Measurements from ENCODE around the gene CD48. TPM values are rescaled to one million over a fixed set of nuclear protein-coding genes. Genes with fewer than 3 reads are reported as not detected.
A peak's percentile ranks its signal among the peaks of the same experiment; 100 is the strongest.
"Not testable (repeated sequence)": the region's sequence is repeated elsewhere in the genome, so short reads cannot be mapped to it uniquely, and the experiment has no call there.

The CD48 gene
- polyA plus RNA-seq, 1 donor from 2014 or later: 129 TPM

- peak overlapping the region in 2 of 3 donors; percentile 41 for H3K27ac Mint-ChIP-seq
- H3K9me3 Mint-ChIP-seq: peaks cover 0 to 2% (median 2%) of the 10 kb centered on the region in 3 donors
- H3K36me3 Mint-ChIP-seq: no peaks in the 10 kb centered on the region
- H3K4me1 Mint-ChIP-seq: peaks cover 27 to 34% (median 29%) of the 10 kb centered on the region in 3 donors
- H3K4me3 Mint-ChIP-seq: peak overlapping the region in 2 of 4 donors; percentile 25 to 82
- H3K27me3 Mint-ChIP-seq: no peaks in the 10 kb centered on the region
These were observed 20.4 kb upstream of the CD48 start for GRCh38 chr1:160731990-160732389.

- Mint-ChIP-seq H3K27ac (peak overlapping the region in 1 of 3 donors; percentile 41), H3K4me1 (peaks cover 27 to 34% (median 29%) of the 10 kb centered on the region in 3 donors)
- not testable (repeated sequence) for H3K36me3 Mint-ChIP-seq
These were observed 19.9 kb upstream of the CD48 start for GRCh38 chr1:160731564-160731963.

GRCh38 chr1:160727316-160727640 is 15.7 kb upstream of the CD48 start:
- H3K9me3 Mint-ChIP-seq: peaks cover 0 to 2% (median 0%) of the 10 kb centered on the region in 3 donors
- H3K4me1 Mint-ChIP-seq: peaks cover 6 to 9% (median 7%) of the 10 kb centered on the region in 3 donors
- no peaks in the 10 kb centered on the region for H3K36me3 Mint-ChIP-seq
- H3K27ac Mint-ChIP-seq: no peak overlapping the region
- H3K4me3 Mint-ChIP-seq: no peak overlapping the region
- no peaks in the 10 kb centered on the region for H3K27me3 Mint-ChIP-seq

More at GRCh38 chr1:160731564-160731963, 19.9 kb upstream of the CD48 start:
- peak overlapping the region in 2 of 4 donors; percentile 25 to 82 for H3K4me3 Mint-ChIP-seq
- not testable (repeated sequence) for H3K9me3 Mint-ChIP-seq, H3K27me3 Mint-ChIP-seq

DNA sequence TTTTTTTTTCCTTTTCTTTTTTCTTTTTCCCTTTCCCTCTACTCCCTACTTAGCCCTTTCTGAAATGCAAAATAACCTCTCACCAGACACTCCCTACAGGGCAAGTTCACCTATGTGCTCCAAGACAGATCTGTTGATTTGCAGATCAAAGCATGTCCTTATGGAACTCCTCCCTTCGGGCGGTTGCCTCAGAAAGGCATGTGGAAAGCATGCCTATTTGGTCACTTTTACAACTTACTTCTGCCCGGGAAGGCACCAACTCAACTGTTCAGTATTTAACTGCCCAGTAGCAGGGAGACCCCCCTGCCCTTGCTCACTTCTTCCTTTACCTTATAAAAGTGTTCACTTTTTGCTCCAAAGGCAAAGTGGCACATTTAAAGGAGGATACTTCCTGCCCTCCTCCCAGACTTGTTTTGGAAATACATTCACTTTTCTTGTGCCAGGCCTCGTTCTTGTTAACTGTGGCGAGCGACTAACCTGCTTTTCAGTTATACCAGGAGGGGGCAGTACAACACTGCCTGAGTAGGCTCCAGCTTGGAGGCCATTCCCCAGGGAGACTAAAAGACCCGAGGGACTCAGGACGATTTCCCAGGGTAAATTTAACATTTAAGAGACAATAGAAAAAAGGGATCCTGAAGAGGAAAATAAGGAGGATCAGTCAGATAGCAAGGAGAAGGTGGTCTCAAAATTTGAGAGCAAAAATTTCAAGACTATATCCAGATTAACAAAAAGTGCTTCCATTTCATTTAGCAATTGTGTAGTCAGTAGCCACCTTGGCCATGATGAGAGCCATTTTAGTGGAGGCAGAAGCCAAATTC is 15.1 kb upstream of the CD48 start:
- H3K36me3 Mint-ChIP-seq: no peaks in the 10 kb centered on the region
- H3K27me3 Mint-ChIP-seq: no peaks in the 10 kb centered on the region
- H3K4me3 Mint-ChIP-seq: no peak overlapping the region
- H3K4me1 Mint-ChIP-seq: peaks cover 2 to 4% (median 4%) of the 10 kb centered on the region in 3 donors
- H3K9me3 Mint-ChIP-seq: no peaks in the 10 kb centered on the region
- H3K27ac Mint-ChIP-seq: no peak overlapping the region

DNA sequence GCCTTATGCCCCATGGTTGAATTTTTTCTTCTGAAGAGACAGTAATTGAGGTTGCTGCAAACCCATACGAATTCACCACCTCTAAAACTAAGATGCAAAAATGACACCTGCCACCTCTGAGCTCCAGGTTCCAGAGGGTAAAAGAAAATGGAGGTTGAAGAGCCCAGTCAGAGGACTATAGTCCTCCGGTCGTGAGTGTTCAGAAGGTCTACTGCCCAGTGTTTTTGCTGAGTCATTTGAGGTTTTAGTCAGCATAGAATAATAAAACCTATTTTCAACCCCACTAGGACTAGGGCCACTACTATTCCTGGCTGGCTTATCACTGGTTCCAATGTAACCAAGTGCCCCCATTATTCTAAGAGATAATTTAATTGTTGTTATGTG is 14.5 kb upstream of the CD48 start:
- H3K4me1 Mint-ChIP-seq: peaks cover 0 to 4% (median 4%) of the 10 kb centered on the region in 3 donors
- no peaks in the 10 kb centered on the region for H3K9me3 Mint-ChIP-seq
- no peaks in the 10 kb centered on the region for H3K27me3 Mint-ChIP-seq
- peak overlapping the region in 1 of 4 donors; percentile 45 for H3K4me3 Mint-ChIP-seq
- no peak overlapping the region for H3K27ac Mint-ChIP-seq
- no peaks in the 10 kb centered on the region for H3K36me3 Mint-ChIP-seq

- Mint-ChIP-seq H3K27ac (no peak overlapping the region), H3K27me3 (no peaks in the 10 kb centered on the region), H3K4me3 (no peak overlapping the region), H3K36me3 (no peaks in the 10 kb centered on the region), H3K9me3 (no peaks in the 10 kb centered on the region), H3K4me1 (peaks cover 3 to 7% (median 4%) of the 10 kb centered on the region in 3 donors)
These were observed 13.0 kb upstream of the CD48 start for GRCh38 chr1:160724465-160725242.

- no peaks in the 10 kb centered on the region for H3K36me3 Mint-ChIP-seq
- H3K27me3 Mint-ChIP-seq: peaks cover 1% of the 10 kb centered on the region
- no peaks in the 10 kb centered on the region for H3K9me3 Mint-ChIP-seq
- H3K4me3 Mint-ChIP-seq: no peak overlapping the region
- no peak overlapping the region for H3K27ac Mint-ChIP-seq
- peaks cover 3 to 7% (median 4%) of the 10 kb centered on the region in 3 donors for H3K4me1 Mint-ChIP-seq
These were observed 11.7 kb upstream of the CD48 start for GRCh38 chr1:160723332-160723731.

GRCh38 chr1:160722726-160723125 is 11.1 kb upstream of the CD48 start:
- Mint-ChIP-seq H3K4me3 (peak overlapping the region in 1 of 4 donors; percentile 3), H3K36me3 (no peaks in the 10 kb centered on the region), H3K27ac (peak overlapping the region in 1 of 3 donors; percentile 11), H3K9me3 (no peaks in the 10 kb centered on the region), H3K27me3 (peaks cover 1% of the 10 kb centered on the region), H3K4me1 (peaks cover 3 to 7% (median 4%) of the 10 kb centered on the region in 3 donors)

DNA sequence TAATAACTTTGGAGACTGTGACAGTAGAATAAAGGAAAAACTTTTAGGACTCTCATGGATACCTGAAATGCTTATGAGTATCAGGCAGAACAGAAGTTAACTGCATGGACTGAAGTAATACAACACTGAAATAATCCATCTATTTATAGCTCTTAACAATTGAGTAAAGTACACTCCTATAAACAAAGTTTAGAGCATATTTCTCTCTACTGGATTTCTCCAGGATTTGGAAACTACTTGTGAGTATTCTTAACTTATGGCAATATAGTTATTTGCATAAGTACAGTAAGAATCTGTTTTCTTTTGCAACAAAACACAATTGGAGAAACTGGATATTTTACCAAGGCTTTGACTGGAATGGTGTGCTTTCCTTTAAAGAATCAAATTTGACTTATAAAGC is 9.9 kb upstream of the CD48 start:
- no peak overlapping the region for H3K27ac Mint-ChIP-seq
- no peak overlapping the region for H3K4me3 Mint-ChIP-seq
- H3K9me3 Mint-ChIP-seq: no peaks in the 10 kb centered on the region
- peaks cover 1% of the 10 kb centered on the region for H3K27me3 Mint-ChIP-seq
- peaks cover 3 to 7% (median 4%) of the 10 kb centered on the region in 3 donors for H3K4me1 Mint-ChIP-seq
- H3K36me3 Mint-ChIP-seq: no peaks in the 10 kb centered on the region

- peaks cover 3 to 7% (median 4%) of the 10 kb centered on the region in 3 donors for H3K4me1 Mint-ChIP-seq
- peak overlapping the region in 1 of 3 donors; percentile 1 for H3K27ac Mint-ChIP-seq
- H3K9me3 Mint-ChIP-seq: no peaks in the 10 kb centered on the region
These were observed 8.9 kb upstream of the CD48 start for GRCh38 chr1:160720356-160721085.

GRCh38 chr1:160718210-160718609 is 6.6 kb upstream of the CD48 start:
- H3K27ac Mint-ChIP-seq: no peak overlapping the region
- no peaks in the 10 kb centered on the region for H3K9me3 Mint-ChIP-seq
- H3K36me3 Mint-ChIP-seq: no peaks in the 10 kb centered on the region
- H3K27me3 Mint-ChIP-seq: peaks cover 1% of the 10 kb centered on the region
- H3K4me3 Mint-ChIP-seq: no peak overlapping the region
- H3K4me1 Mint-ChIP-seq: peaks cover 3 to 9% (median 5%) of the 10 kb centered on the region in 3 donors

More at GRCh38 chr1:160720356-160721085, 8.9 kb upstream of the CD48 start:
- Mint-ChIP-seq H3K4me3 (no peak overlapping the region), H3K27me3 (peaks cover 1% of the 10 kb centered on the region), H3K36me3 (no peaks in the 10 kb centered on the region)

DNA sequence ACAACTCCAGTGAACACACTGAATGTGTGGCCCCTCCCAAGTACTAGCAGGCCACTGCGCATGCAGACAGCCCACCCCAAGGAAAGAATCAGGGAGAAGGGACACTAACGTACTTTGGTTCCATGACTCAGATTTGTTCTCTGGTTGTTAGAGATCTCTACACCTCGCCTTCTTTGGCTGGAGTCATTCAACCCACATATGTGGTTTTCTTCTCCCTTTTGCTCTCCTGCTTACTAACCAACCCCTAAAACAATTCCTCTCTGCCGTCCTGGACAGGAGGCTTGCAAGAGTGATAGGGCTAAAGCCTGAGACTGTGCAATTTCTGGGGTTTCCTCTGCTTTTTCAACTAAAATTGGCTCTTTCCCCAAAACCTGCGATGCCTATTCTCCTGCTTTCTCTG is 5.7 kb upstream of the CD48 start:
- H3K4me1 Mint-ChIP-seq: peaks cover 10 to 17% (median 12%) of the 10 kb centered on the region in 3 donors
- no peak overlapping the region for H3K4me3 Mint-ChIP-seq
- H3K36me3 Mint-ChIP-seq: no peaks in the 10 kb centered on the region
- peak overlapping the region in 1 of 3 donors; percentile 54 for H3K27ac Mint-ChIP-seq
- peaks cover 1% of the 10 kb centered on the region for H3K27me3 Mint-ChIP-seq
- H3K9me3 Mint-ChIP-seq: no peaks in the 10 kb centered on the region

- Mint-ChIP-seq H3K27me3 (peaks cover 1% of the 10 kb centered on the region), H3K36me3 (no peaks in the 10 kb centered on the region), H3K27ac (no peak overlapping the region), H3K4me3 (no peak overlapping the region), H3K9me3 (no peaks in the 10 kb centered on the region), H3K4me1 (peaks cover 16 to 24% (median 18%) of the 10 kb centered on the region in 3 donors)
These were observed 4.4 kb upstream of the CD48 start for GRCh38 chr1:160716013-160716412.

GRCh38 chr1:160714034-160714648 is 2.5 kb upstream of the CD48 start:
- not testable (repeated sequence) for H3K9me3 Mint-ChIP-seq

More at GRCh38 chr1:160714034-160714648, 2.5 kb upstream of the CD48 start:
- not testable (repeated sequence) for H3K27ac Mint-ChIP-seq, H3K36me3 Mint-ChIP-seq, H3K4me3 Mint-ChIP-seq, H3K27me3 Mint-ChIP-seq
- peaks cover 17 to 22% (median 18%) of the 10 kb centered on the region in 3 donors for H3K4me1 Mint-ChIP-seq

Data from IgD-negative memory B cell (primary cell).